Liver (tissue), 3 donors: ENCODE measurements around the gene CREM.

ENCODE experiments used
- EGR1 ChIP-seq, 2 donors: IDR thresholded peaks; 2 replicates each; pipeline ENCODE4 v1.6.1; 2016 to 2018; ENCODE audit warnings: antibody characterized with exemption in 2 of 2, low read depth in 2 of 2
- FOXA1 ChIP-seq: IDR thresholded peaks from 2 replicates; pipeline ENCODE4 v1.6.1; 2016; ENCODE audit warnings: antibody characterized with exemption
- GABPA ChIP-seq, 2 donors: IDR thresholded peaks in 1 of 2; conservative IDR thresholded peaks in 1 of 2; 2 replicates each; pipeline ENCODE4 v1.6.1; 2016; ENCODE audit warnings: antibody characterized with exemption in 2 of 2, mild to moderate bottlenecking in 1 of 2, moderate library complexity in 1 of 2
- JUND ChIP-seq, 2 donors: IDR thresholded peaks; 2 replicates each; pipeline ENCODE4 v1.6.1; 2016; ENCODE audit warnings: antibody characterized with exemption in 2 of 2
- RAD21 ChIP-seq, 2 donors: IDR thresholded peaks; 2 replicates each; pipeline ENCODE4 v1.6.1; 2016; ENCODE audit warnings: antibody characterized with exemption in 2 of 2, mild to moderate bottlenecking in 2 of 2
- RXRA ChIP-seq, 2 donors: IDR thresholded peaks; 2 replicates each; pipeline ENCODE4 v1.6.1; 2017 to 2018; ENCODE audit warnings: antibody characterized with exemption in 2 of 2, mild to moderate bottlenecking in 1 of 2
- YY1 ChIP-seq: IDR thresholded peaks from 2 replicates; pipeline ENCODE4 v1.6.1; 2016; ENCODE audit warnings: antibody characterized with exemption, mild to moderate bottlenecking
- TF ChIP-seq, protein P1 (sequence below): fragments of 150-350 bp; IDR thresholded peaks from 2 replicates; pipeline ENCODE4 v1.5.1; 2017; ENCODE audit warnings: improper control_type of control experiment, low read depth, low read length; ENCODE audit not compliant: missing input control
- TF ChIP-seq, protein P2 (sequence below): IDR thresholded peaks from 2 replicates; pipeline ENCODE4 v1.6.1; 2016; ENCODE audit warnings: antibody characterized with exemption
- TF ChIP-seq, protein P3 (sequence below): IDR thresholded peaks from 2 replicates; pipeline ENCODE4 v1.6.1; 2016; ENCODE audit warnings: antibody characterized with exemption, mild to moderate bottlenecking
- TF ChIP-seq, protein P4 (sequence below): IDR thresholded peaks from 2 replicates; pipeline ENCODE4 v1.6.1; 2016; ENCODE audit warnings: antibody characterized with exemption
- TF ChIP-seq, protein P5 (sequence below): IDR thresholded peaks from 2 replicates; pipeline ENCODE4 v1.6.1; 2016; ENCODE audit warnings: antibody characterized with exemption
- donor health status: healthy.
- donor health status: healthy.

DNA sequence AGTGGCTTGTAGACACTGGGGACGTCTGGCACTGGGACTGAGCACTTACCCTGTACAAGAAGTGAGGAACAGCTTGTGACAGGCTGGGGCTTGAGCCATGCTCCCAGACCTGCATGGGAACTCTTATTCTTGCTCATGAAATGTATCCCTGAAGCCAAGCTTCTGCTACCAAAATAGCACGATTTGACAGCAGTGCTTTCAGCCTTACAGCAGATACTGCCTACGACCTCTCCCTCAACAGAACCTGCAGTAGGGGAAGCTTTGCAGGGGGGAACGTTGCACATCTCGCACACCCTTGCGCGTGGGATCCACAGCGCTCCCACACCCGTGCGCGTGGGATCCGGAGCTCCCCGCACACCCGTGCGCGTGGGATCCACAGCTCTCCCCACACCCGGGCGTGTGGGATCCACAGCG is 88.0 kb downstream of the CREM start:
- TF ChIP-seq FOXA1 (no peak), GABPA (IDR thresholded peaks at IDR 0.05 in 1 of 2, conservative IDR thresholded peaks at IDR 0.05 in 1 of 2) (no peak), EGR1 (IDR thresholded peaks at IDR 0.05; ENCODE audit: low read depth in 2 of 2) (no peak), YY1 (no peak), RAD21 (IDR thresholded peaks at IDR 0.05) (no peak), JUND (IDR thresholded peaks at IDR 0.05) (no peak), RXRA (IDR thresholded peaks at IDR 0.05) (no peak)
- TF ChIP-seq, protein P1, sequence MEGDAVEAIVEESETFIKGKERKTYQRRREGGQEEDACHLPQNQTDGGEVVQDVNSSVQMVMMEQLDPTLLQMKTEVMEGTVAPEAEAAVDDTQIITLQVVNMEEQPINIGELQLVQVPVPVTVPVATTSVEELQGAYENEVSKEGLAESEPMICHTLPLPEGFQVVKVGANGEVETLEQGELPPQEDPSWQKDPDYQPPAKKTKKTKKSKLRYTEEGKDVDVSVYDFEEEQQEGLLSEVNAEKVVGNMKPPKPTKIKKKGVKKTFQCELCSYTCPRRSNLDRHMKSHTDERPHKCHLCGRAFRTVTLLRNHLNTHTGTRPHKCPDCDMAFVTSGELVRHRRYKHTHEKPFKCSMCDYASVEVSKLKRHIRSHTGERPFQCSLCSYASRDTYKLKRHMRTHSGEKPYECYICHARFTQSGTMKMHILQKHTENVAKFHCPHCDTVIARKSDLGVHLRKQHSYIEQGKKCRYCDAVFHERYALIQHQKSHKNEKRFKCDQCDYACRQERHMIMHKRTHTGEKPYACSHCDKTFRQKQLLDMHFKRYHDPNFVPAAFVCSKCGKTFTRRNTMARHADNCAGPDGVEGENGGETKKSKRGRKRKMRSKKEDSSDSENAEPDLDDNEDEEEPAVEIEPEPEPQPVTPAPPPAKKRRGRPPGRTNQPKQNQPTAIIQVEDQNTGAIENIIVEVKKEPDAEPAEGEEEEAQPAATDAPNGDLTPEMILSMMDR, result no peak
- TF ChIP-seq, protein P2, sequence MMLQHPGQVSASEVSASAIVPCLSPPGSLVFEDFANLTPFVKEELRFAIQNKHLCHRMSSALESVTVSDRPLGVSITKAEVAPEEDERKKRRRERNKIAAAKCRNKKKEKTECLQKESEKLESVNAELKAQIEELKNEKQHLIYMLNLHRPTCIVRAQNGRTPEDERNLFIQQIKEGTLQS, result no peak
- TF ChIP-seq, protein P3, sequence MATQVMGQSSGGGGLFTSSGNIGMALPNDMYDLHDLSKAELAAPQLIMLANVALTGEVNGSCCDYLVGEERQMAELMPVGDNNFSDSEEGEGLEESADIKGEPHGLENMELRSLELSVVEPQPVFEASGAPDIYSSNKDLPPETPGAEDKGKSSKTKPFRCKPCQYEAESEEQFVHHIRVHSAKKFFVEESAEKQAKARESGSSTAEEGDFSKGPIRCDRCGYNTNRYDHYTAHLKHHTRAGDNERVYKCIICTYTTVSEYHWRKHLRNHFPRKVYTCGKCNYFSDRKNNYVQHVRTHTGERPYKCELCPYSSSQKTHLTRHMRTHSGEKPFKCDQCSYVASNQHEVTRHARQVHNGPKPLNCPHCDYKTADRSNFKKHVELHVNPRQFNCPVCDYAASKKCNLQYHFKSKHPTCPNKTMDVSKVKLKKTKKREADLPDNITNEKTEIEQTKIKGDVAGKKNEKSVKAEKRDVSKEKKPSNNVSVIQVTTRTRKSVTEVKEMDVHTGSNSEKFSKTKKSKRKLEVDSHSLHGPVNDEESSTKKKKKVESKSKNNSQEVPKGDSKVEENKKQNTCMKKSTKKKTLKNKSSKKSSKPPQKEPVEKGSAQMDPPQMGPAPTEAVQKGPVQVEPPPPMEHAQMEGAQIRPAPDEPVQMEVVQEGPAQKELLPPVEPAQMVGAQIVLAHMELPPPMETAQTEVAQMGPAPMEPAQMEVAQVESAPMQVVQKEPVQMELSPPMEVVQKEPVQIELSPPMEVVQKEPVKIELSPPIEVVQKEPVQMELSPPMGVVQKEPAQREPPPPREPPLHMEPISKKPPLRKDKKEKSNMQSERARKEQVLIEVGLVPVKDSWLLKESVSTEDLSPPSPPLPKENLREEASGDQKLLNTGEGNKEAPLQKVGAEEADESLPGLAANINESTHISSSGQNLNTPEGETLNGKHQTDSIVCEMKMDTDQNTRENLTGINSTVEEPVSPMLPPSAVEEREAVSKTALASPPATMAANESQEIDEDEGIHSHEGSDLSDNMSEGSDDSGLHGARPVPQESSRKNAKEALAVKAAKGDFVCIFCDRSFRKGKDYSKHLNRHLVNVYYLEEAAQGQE, result no peak
- TF ChIP-seq, protein P4, sequence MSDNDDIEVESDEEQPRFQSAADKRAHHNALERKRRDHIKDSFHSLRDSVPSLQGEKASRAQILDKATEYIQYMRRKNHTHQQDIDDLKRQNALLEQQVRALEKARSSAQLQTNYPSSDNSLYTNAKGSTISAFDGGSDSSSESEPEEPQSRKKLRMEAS, result no peak
- TF ChIP-seq, protein P5, sequence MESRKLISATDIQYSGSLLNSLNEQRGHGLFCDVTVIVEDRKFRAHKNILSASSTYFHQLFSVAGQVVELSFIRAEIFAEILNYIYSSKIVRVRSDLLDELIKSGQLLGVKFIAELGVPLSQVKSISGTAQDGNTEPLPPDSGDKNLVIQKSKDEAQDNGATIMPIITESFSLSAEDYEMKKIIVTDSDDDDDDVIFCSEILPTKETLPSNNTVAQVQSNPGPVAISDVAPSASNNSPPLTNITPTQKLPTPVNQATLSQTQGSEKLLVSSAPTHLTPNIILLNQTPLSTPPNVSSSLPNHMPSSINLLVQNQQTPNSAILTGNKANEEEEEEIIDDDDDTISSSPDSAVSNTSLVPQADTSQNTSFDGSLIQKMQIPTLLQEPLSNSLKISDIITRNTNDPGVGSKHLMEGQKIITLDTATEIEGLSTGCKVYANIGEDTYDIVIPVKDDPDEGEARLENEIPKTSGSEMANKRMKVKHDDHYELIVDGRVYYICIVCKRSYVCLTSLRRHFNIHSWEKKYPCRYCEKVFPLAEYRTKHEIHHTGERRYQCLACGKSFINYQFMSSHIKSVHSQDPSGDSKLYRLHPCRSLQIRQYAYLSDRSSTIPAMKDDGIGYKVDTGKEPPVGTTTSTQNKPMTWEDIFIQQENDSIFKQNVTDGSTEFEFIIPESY, result no peak
